Parathyroid adenoma (tissue), 2 donors: ENCODE measurements around the gene LYSET.
A peak's percentile ranks its signal among the peaks of the same experiment; 100 is the strongest.

ENCODE experiments used
- H2AFZ ChIP-seq: fragments of 300-600 bp; sonication (generic); one replicate; pipeline ENCODE4 v1.7.0; 2017; ENCODE audit warnings: antibody characterized with exemption, mild to moderate bottlenecking
- H3K27ac ChIP-seq: fragments of 300-600 bp; sonication (generic); one replicate; pipeline ENCODE4 v1.7.0; 2017
- H3K27me3 ChIP-seq: fragments of 300-600 bp; sonication (generic); one replicate; pipeline ENCODE4 v1.7.0; 2017; ENCODE audit warnings: low read length; ENCODE audit not compliant: control insufficient read depth, insufficient read depth
- H3K36me3 ChIP-seq: fragments of 300-600 bp; sonication (generic); one replicate; pipeline ENCODE4 v1.7.0; 2017; ENCODE audit warnings: low read length; ENCODE audit not compliant: control insufficient read depth, insufficient read depth
- H3K4me1 ChIP-seq: fragments of 300-600 bp; sonication (generic); one replicate; pipeline ENCODE4 v1.7.0; 2017; ENCODE audit warnings: control low read depth
- H3K4me2 ChIP-seq: fragments of 300-600 bp; sonication (generic); one replicate; pipeline ENCODE4 v1.7.0; 2017; ENCODE audit warnings: low read length
- H3K4me3 ChIP-seq: fragments of 300-600 bp; sonication (generic); one replicate; pipeline ENCODE4 v1.7.0; 2017; ENCODE audit warnings: low read depth, low read length
- H3K79me2 ChIP-seq: fragments of 300-600 bp; sonication (generic); one replicate; pipeline ENCODE4 v1.7.0; 2017; ENCODE audit warnings: control low read depth
- H3K9ac ChIP-seq: fragments of 300-600 bp; sonication (generic); one replicate; pipeline ENCODE4 v1.7.0; 2017; ENCODE audit warnings: mild to moderate bottlenecking
- H3K9me3 ChIP-seq: fragments of 300-600 bp; sonication (generic); one replicate; pipeline ENCODE4 v1.7.0; 2017; ENCODE audit warnings: low read length; ENCODE audit not compliant: control insufficient read depth
- CTCF ChIP-seq: fragments of 300-600 bp; sonication (generic); IDR thresholded peaks from one replicate; pipeline ENCODE4 v1.7.0; 2017; ENCODE audit warnings: antibody characterized with exemption, mild to moderate bottlenecking
- donor health status: primary hyperparathyroidism.

LYSET gene

GRCh38 chr14:93207468-93208308 lies 22.6 kb downstream of the LYSET start:
- peak overlapping the region; percentile 80 for H3K4me3 ChIP-seq
- H3K79me2 ChIP-seq, result peaks cover 5% of the 10 kb centered on the region
- H3K36me3 ChIP-seq, result no peaks in the 10 kb centered on the region
- no peaks in the 10 kb centered on the region for H3K4me1 ChIP-seq
- H3K9me3 ChIP-seq, result no peaks in the 10 kb centered on the region
- H3K27ac ChIP-seq, result peak overlapping the region; percentile 77
- H3K9ac ChIP-seq, result peak overlapping the region; percentile 32
- no peaks in the 10 kb centered on the region for H3K27me3 ChIP-seq
- TF ChIP-seq CTCF, result peak; percentile 22
- peak overlapping the region; percentile 92 for H2AFZ ChIP-seq
- H3K4me2 ChIP-seq, result peak overlapping the region; percentile 79

GRCh38 chr14:93212432-93212831 lies 27.3 kb downstream of the LYSET start:
- Histone ChIP-seq H3K27ac (no peak overlapping the region), H3K4me3 (no peak overlapping the region), H3K36me3 (no peaks in the 10 kb centered on the region), H3K9ac (no peak overlapping the region), H2AFZ (no peak overlapping the region), H3K4me2 (no peak overlapping the region), H3K9me3 (no peaks in the 10 kb centered on the region), H3K27me3 (no peaks in the 10 kb centered on the region), H3K79me2 (peaks cover 2% of the 10 kb centered on the region), H3K4me1 (no peaks in the 10 kb centered on the region)
- TF ChIP-seq CTCF, result no peak

GRCh38 chr14:93214598-93214997 lies 29.5 kb downstream of the LYSET start:
- Histone ChIP-seq H2AFZ (no peak overlapping the region), H3K4me2 (no peak overlapping the region), H3K27ac (no peak overlapping the region), H3K4me3 (no peak overlapping the region), H3K36me3 (no peaks in the 10 kb centered on the region), H3K9me3 (no peaks in the 10 kb centered on the region), H3K4me1 (no peaks in the 10 kb centered on the region), H3K9ac (no peak overlapping the region), H3K27me3 (no peaks in the 10 kb centered on the region), H3K79me2 (peaks cover 2% of the 10 kb centered on the region)
- no peak for TF ChIP-seq CTCF

GRCh38 chr14:93219103-93219726 lies 34.1 kb downstream of the LYSET start:
- Histone ChIP-seq H3K4me1 (no peaks in the 10 kb centered on the region), H3K4me3 (no peak overlapping the region), H3K36me3 (no peaks in the 10 kb centered on the region), H3K9ac (no peak overlapping the region), H3K79me2 (no peaks in the 10 kb centered on the region), H3K27me3 (no peaks in the 10 kb centered on the region), H2AFZ (no peak overlapping the region), H3K27ac (no peak overlapping the region), H3K9me3 (no peaks in the 10 kb centered on the region), H3K4me2 (no peak overlapping the region)
- TF ChIP-seq CTCF, result peak; percentile 64
